ENCODE results near the gene EDRF1.
A peak's percentile ranks its signal among the peaks of the same experiment; 100 is the strongest.
"Not testable (repeated sequence)": the region's sequence is repeated elsewhere in the genome, so short reads cannot be mapped to it uniquely, and the experiment has no call there.

Gene EDRF1

DNA sequence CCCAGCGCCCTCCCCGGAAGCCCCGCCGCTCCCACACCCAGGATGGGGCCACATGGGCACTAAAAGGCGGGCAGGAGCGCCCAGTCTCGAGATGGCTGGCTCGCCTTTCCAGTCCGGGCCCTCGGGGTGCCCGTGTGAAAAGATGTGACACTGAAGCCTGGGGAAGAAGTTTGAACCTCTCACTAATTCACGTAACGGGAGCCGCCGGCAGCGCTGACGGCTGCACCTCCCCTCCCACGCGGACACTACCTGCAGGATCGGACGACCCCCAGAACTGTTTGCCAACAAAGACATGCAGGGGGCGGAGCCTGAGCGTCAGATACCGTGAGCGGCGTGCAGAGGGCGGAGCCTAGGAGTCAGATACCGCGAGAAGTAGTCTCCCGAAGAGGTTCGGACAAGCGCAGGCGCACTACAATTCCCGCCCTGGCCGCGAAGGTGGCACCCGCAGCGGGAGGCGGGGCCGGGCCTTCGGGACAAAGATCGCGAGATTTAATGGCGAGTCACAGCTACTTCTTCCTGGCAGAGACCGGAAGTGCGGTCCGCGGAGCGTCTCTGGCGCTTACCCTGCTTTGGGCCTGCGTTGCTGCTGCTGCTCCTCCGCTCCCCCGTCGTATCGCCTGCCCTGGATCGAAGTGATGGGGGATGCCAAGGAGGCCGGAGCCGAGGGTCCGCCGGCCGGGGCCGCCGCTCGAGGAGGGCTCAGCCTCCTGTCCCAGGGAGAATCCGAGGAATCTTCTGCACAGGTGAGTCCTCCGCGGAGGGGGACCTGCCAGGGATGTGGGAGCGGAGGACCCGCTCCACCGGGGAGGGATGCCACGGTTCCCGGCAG lies at the start of gene EDRF1:
Gene EDRF1 (plus strand): TSS at position 537 of the 829 bp plus-strand sequence. CDS start 99 bp downstream, at position 636.
- DNase-seq = peak; percentile 97

GRCh38 chr10:125672884-125673283 lies 46.6 kb upstream of the EDRF1 start:
- DNase-seq = no peak

- DNase-seq = no peak
Observed at GRCh38 chr10:125679436-125679835, 40.1 kb upstream of the EDRF1 start.

DNA sequence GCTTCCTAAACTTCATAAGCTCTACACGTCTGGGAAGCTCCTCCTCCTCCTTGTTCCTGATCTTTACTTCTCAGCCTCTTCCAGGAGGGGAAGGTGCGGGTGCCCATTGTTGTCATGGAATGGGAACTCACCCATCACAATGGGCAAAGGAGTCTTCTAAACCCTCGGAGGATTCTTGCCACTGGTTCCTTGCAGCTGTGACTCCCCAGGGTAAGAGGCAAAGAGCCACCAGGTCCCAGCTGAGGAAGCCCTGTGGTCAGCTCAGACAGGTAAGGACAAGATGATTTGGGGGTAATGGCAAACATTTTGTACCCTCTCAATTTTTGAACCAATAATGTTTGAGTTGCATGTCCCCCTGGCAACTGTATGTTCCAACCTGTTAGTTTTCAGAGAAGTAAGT lies 36.4 kb upstream of the EDRF1 start, which contains the start of gene TEX36:
Gene TEX36 (minus strand): TSS at position 101 of the 400 bp plus-strand sequence. CDS start 174 bp downstream, outside the sequence.
- no peak for DNase-seq

DNA sequence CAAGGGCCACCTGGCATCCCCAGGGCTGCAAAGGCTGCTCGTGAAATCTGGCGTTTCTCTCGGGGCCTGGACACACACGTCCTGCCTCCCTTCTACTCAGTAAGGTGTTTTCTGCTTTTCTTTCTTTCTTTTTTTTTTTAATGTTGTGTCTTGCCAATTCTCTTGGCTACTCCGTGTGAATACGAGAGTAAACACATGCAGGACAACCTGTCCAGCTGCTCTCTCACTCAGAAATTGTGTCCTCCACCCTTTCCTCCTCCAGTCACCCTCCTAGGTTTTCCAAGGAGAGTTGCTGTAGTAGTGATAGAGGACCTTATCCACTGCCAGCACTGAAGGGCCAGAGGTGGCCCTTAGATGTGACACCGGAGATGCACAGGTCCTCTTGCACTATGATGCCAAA lies 35.7 kb upstream of the EDRF1 start:
- no peak for DNase-seq

DNA sequence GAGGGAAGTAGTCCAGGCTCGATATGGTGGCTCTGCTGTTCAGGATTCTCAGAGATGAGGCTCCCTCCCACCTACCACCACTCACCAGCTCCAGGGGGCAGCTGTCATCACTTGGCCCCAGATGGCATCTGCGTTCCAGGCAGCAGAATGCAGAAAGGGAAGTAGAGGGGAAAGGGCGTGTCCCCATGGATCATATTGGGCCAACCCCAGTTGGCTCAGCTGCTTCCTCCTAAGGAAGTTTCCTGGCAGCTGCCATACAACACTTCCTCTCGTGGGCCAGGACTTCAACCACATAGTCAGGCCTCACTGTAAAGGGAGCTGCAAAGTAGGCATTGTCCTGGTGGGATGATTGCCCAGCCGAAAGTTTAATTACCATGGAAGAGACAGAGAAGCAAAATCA lies 34.9 kb upstream of the EDRF1 start:
- no peak for DNase-seq

GRCh38 chr10:125687507-125688185 lies 31.9 kb upstream of the EDRF1 start:
- DNase-seq = no peak

- DNase-seq = no peak
Observed at GRCh38 chr10:125689955-125690569, 29.4 kb upstream of the EDRF1 start.

GRCh38 chr10:125691160-125691981 lies 28.1 kb upstream of the EDRF1 start:
- DNase-seq = no peak

GRCh38 chr10:125692196-125692595 lies 27.3 kb upstream of the EDRF1 start:
- DNase-seq = no peak

GRCh38 chr10:125692601-125693523 lies 26.6 kb upstream of the EDRF1 start:
- DNase-seq = no peak

- no peak for DNase-seq
Observed at GRCh38 chr10:125693524-125693847, 26.0 kb upstream of the EDRF1 start.

DNA sequence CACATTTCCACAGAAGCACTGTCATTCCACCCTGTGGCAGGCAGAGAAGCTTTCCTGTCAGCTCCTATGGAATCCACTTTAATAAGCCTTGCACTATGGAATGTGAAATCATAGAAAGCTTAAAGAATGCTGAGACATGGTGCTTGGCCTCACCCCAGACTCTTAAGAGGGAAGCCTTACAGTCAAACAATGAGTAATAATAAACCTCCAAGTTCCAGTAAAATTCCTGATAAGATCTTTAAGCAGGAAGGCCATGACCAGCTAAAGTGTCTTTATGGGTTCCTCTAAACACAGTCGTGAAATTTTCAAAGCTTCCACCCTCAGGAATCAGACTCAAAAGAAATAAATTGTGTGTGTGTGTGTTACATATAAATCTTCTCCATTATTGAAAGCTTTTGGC lies 24.6 kb upstream of the EDRF1 start:
- no peak for DNase-seq

- not testable (repeated sequence) for DNase-seq
Observed at GRCh38 chr10:125696884-125697283, 22.6 kb upstream of the EDRF1 start.

GRCh38 chr10:125698481-125698998 lies 21.0 kb upstream of the EDRF1 start:
- no peak for DNase-seq

DNA sequence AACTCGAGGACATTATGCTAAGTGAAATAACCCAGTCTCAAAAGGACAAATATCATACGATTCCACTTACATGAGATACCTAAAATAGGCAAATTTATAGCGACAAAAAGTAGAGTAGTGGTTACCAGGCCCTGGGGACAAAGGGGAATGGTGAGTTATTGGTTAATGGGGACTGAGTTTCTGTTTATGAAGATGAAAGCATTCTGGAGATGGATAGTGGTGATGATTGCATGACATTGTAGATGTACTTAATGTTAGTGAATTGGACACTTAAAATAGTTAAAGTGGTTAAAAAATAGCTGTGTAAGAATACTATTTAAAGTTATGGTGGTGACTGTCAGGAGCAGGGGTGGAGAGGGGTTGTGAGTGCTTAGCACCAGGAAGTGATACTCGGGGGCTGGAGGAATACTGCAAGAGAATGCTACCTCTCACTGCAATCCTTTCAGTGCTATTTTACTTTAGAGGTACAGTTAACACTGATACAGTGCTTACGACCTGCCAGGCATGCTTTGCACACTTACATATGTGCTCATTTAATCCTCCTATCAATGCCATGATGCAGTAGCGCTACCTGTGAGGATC lies 19.9 kb upstream of the EDRF1 start:
- DNase-seq = no peak

DNA sequence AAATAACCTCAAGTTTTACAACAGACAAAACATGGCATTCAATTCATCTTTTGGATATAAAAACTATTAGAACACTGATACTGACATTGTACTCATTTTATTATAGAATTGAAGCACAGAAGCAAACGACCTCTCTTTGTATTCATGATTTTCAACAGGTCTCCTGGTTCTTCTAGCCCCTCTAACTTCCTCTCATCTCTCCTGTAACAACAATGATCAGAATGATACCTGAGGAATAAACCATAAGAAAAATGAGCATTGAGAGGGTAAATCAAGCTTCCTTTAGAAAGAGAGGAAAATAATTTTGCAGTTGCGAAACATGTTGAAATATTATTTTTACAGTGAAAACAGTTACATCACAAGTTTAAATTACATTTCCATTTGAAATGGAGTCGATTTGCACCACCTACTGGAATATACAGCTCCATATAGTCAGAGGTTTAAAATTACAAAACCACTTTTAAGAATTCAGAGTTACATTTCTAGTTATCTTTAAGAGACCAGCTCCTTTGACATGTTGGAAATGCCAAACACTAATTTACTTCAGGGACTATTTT lies 19.1 kb upstream of the EDRF1 start:
- DNase-seq = no peak

GRCh38 chr10:125707541-125708468 lies 11.7 kb upstream of the EDRF1 start:
- no peak for DNase-seq

GRCh38 chr10:125708971-125709503 lies 10.5 kb upstream of the EDRF1 start:
- no peak for DNase-seq
